Measurements from ENCODE around the gene MLLT1.

MLLT1 gene

GRCh38 chr19:6235031-6235951 is 44.5 kb downstream of the MLLT1 start:
- DNase-seq (ENCODE audit: low read depth in 2 of 2), result no peak

GRCh38 chr19:6234527-6234926 is 45.2 kb downstream of the MLLT1 start:
- DNase-seq (ENCODE audit: low read depth in 2 of 2), result no peak

GRCh38 chr19:6233827-6234511 is 45.8 kb downstream of the MLLT1 start:
- DNase-seq (ENCODE audit: low read depth in 2 of 2), result no peak

- no peak for DNase-seq (ENCODE audit: low read depth in 2 of 2)
These were observed 46.5 kb downstream of the MLLT1 start for GRCh38 chr19:6233056-6233826.

- DNase-seq (ENCODE audit: low read depth in 2 of 2), result no peak
These were observed 47.1 kb downstream of the MLLT1 start for GRCh38 chr19:6232601-6233055.

GRCh38 chr19:6230991-6231448 is 48.8 kb downstream of the MLLT1 start:
- DNase-seq (ENCODE audit: low read depth in 2 of 2), result no peak

- no peak for DNase-seq (ENCODE audit: low read depth in 2 of 2)
These were observed 49.6 kb downstream of the MLLT1 start for GRCh38 chr19:6229951-6230712.

- no peak for DNase-seq (ENCODE audit: low read depth in 2 of 2)
These were observed 50.4 kb downstream of the MLLT1 start for GRCh38 chr19:6229216-6229913.

GRCh38 chr19:6228551-6229215 is 51.1 kb downstream of the MLLT1 start:
- no peak for DNase-seq (ENCODE audit: low read depth in 2 of 2)

GRCh38 chr19:6227936-6228325 is 51.8 kb downstream of the MLLT1 start:
- DNase-seq (ENCODE audit: low read depth in 2 of 2), result no peak

GRCh38 chr19:6227156-6227935 is 52.4 kb downstream of the MLLT1 start:
- no peak for DNase-seq (ENCODE audit: low read depth in 2 of 2)

GRCh38 chr19:6226444-6227155 is 53.2 kb downstream of the MLLT1 start:
- DNase-seq (ENCODE audit: low read depth in 2 of 2), result no peak

- DNase-seq (ENCODE audit: low read depth in 2 of 2), result no peak
These were observed 53.8 kb downstream of the MLLT1 start for GRCh38 chr19:6226012-6226411.

GRCh38 chr19:6225232-6225865 is 54.4 kb downstream of the MLLT1 start:
- no peak for DNase-seq (ENCODE audit: low read depth in 2 of 2)

GRCh38 chr19:6224308-6224675 is 55.5 kb downstream of the MLLT1 start:
- no peak for DNase-seq (ENCODE audit: low read depth in 2 of 2)

GRCh38 chr19:6223461-6224307 is 56.1 kb downstream of the MLLT1 start:
- no peak for DNase-seq (ENCODE audit: low read depth in 2 of 2)

GRCh38 chr19:6222884-6223283 is 56.9 kb downstream of the MLLT1 start:
- DNase-seq (ENCODE audit: low read depth in 2 of 2), result no peak
